ENCODE measurements around the gene TRAPPC12. TPM values are rescaled to one million over a fixed set of nuclear protein-coding genes. Genes with fewer than 3 reads are reported as not detected.

Gene TRAPPC12
- total RNA-seq, 1 donor: 62.7 TPM

DNA sequence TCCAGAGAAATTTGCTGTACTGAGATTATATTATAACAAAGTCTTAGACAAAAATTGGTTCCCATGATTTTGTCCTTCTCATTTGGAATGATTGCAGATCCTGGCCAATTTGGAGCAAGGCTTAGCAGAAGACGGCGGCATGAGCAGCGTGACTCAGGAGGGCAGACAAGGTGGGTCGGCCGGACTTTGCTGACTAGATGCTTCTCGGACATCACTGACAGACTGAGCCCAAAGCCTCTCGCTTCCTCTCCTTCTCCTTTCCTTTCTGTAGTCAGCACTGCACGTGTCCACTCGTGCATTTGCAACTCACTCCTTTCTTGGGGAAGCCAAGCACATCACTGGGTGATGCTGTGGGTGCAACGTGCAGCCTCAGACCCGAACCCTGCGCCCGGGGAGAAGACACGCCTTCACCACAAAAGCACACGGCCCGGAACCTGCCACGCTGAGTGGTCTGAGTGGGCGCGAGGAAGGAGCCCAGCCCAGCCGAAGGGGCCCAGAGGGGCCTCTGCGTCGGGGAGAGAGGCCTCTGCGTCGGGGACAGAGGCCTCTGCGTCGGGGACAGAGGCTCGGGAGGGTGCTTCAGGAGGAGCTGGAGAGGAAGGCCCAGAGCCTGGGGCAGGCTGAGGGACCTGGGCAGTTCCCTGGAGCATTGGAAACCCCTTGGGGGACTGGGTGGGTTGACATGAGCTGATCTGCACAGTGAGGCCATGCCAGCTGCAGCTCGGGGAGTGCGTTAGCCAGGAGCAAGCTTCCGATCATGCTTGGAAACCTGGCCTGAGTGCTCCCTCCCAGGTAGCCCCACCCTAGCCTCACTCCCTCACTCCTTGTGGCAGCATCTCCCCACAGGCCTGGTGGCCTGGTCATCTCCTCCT lies 78.3 kb downstream of the TRAPPC12 start:
- H3K4me3 ChIP-seq (ENCODE audit: low read depth, low read length): no peak overlapping the region
- no peak for DNase-seq (ENCODE audit: low read depth)
- TF ChIP-seq, protein P1, sequence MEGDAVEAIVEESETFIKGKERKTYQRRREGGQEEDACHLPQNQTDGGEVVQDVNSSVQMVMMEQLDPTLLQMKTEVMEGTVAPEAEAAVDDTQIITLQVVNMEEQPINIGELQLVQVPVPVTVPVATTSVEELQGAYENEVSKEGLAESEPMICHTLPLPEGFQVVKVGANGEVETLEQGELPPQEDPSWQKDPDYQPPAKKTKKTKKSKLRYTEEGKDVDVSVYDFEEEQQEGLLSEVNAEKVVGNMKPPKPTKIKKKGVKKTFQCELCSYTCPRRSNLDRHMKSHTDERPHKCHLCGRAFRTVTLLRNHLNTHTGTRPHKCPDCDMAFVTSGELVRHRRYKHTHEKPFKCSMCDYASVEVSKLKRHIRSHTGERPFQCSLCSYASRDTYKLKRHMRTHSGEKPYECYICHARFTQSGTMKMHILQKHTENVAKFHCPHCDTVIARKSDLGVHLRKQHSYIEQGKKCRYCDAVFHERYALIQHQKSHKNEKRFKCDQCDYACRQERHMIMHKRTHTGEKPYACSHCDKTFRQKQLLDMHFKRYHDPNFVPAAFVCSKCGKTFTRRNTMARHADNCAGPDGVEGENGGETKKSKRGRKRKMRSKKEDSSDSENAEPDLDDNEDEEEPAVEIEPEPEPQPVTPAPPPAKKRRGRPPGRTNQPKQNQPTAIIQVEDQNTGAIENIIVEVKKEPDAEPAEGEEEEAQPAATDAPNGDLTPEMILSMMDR (IDR thresholded peaks at IDR 0.05; ENCODE audit: insufficient read depth, low read length): no peak

DNA sequence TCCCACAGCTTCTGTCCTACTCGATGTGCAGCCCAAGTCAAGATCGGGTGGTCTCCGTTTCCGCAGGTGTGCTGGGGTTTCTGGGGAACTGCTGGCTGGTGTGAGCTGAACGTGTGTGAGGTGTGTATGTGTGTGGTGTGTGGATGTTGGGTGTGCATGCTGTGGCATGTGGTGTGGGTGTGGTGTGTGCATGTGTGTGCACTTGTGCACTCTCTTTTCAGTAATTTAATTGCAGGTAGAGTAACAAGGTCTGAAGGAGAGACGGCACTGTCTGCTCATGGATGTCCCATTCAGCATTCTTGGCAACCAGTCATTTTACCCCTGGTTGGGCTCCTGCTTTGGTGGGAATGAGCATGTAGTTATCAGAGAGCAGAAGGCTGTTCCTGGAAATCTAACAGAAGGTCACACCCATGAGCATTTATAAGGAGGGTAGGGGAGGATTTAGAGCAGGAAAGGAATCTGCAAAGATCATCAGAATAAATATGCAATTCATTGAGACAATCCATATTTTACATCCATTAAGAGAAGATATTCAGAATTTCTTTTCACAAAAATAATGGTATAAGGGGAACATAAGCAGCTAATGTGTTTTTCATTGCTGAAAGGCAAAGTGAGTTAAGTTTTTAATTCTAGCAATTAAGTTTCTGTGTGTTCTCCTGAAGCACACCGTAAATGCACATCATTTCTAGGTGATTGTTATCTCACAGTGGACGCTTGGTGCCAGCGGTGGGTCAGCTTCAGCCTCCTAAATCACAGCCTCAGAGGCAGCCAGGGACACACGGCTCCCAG lies 79.1 kb downstream of the TRAPPC12 start:
- no peak for DNase-seq (ENCODE audit: low read depth)

DNA sequence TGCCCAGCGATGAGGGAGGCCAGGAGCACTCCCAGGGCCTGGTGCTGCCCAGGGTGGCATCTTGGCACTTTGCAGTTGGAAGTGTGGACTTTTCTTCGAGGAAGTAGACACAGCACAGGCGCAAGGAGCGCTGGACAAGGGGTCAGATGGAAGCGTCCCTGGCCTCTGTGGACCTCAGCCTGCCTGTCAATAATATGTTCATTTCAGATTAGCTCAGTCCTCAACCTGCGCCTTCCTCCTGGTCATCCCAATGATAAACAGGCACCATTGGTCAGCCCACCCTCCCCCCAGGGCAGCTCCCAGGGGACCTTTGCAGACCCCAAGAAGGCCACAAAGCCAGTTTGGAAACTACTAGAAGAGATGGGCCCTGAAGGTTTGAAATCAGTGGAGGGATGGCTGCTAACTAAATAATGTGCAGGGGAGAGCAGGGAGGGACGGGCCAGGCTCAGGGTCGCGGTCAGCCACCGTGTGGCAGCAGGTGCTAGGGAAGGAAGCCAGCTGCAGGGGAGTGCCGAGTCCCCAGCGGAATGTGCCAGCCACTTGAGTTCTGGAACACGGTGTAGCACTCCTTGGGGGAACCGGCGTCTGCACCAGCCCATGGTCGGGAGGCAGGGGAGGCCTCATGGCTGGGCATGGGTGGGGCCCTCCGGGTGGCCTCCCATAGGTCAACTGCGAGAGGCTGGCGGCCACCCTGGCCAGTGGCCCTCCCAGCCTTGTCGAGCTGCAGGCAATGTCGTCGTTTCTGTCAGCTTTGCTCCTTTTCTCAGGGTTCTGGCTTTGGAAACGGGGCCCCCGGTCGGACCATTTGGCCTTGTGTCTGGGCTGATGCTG lies 79.9 kb downstream of the TRAPPC12 start:
- TF ChIP-seq, protein P1 (IDR thresholded peaks at IDR 0.05; ENCODE audit: insufficient read depth, low read length): no peak
- H3K4me3 ChIP-seq (ENCODE audit: low read depth, low read length): no peak overlapping the region
- DNase-seq (ENCODE audit: low read depth): no peak

More for the DNA sequence above, 79.1 kb downstream of the TRAPPC12 start:
- TF ChIP-seq, protein P1 (IDR thresholded peaks at IDR 0.05; ENCODE audit: insufficient read depth, low read length): no peak
- no peak overlapping the region for H3K4me3 ChIP-seq (ENCODE audit: low read depth, low read length)

DNA sequence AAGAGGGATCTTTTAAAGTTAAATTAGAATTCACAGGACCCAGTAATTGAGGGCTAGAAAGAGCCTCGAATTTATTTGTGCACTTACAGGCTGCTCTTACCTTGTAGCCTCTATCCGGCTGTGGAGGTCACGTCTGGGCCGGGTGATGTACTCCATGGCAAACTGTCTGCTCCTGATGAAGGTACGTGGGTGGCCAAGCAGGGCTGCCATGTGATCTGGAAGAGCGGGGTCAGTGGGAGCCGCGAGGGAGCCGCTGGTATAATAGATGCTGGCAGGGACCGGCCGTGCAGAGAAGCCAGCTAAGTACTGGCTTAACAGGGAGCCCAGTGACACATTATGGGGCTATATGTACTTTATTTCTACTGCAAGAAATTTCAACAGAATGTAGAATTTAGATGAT lies 80.7 kb downstream of the TRAPPC12 start:
- no peak for DNase-seq (ENCODE audit: low read depth)
- no peak overlapping the region for H3K4me3 ChIP-seq (ENCODE audit: low read depth, low read length)
- TF ChIP-seq, protein P1 (IDR thresholded peaks at IDR 0.05; ENCODE audit: insufficient read depth, low read length): no peak

DNA sequence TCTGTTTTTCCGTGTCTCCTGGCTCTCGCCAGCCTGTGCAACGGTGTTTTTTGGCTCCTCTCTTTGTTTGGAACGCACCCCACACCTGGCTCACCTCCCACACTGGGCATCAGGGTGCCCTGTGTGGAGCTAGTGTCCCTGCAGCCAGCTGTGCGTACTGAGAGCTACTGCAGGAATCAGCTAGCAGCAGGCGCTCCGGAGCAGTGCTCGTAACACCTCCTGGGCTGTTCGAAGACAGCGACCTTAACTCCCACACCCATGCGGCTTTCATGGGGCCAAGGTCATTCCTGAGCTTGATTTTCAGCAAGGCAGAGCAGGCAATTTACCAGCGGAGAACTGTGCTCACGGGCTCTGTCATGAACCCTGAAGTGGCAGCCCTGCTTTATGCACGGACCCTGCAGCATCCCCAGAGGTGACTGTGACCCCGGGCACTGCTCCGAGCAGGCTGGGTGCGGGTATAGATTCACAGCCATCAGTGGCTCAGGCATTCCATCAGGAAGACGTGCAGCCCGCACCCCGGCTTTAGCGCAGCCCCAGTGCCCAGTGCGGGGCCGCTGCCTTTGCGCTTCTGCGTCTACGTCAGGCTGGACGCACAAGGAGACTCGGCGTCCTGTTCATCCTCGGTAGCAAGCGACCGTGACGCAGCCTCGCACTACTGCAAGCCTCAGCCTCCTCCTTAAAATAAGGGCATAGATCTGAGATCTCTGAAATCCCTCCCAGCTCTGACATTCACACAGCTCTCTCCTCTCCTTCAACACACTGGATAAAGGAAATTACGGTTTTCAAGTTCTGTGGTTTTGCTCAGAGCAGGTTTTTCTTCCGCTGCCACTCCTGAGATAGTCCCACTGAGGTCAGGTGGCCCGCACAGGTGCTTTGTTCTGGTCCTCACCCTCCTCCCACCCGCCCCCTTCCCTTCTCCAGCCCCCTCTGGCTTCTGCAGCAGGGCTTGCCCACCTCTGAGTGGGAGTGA lies 81.6 kb downstream of the TRAPPC12 start:
- no peak for DNase-seq (ENCODE audit: low read depth)
- no peak overlapping the region for H3K4me3 ChIP-seq (ENCODE audit: low read depth, low read length)
- TF ChIP-seq, protein P1 (IDR thresholded peaks at IDR 0.05; ENCODE audit: insufficient read depth, low read length): no peak

All from fibroblast of the aortic adventitia (primary cell).